ENCODE data around the gene DDAH1. TPM values are rescaled to one million over a fixed set of nuclear protein-coding genes. Genes with fewer than 3 reads are reported as not detected.

Gene DDAH1
- total RNA-seq, 1 experiment from 2014 or later = 5.5 TPM

DNA sequence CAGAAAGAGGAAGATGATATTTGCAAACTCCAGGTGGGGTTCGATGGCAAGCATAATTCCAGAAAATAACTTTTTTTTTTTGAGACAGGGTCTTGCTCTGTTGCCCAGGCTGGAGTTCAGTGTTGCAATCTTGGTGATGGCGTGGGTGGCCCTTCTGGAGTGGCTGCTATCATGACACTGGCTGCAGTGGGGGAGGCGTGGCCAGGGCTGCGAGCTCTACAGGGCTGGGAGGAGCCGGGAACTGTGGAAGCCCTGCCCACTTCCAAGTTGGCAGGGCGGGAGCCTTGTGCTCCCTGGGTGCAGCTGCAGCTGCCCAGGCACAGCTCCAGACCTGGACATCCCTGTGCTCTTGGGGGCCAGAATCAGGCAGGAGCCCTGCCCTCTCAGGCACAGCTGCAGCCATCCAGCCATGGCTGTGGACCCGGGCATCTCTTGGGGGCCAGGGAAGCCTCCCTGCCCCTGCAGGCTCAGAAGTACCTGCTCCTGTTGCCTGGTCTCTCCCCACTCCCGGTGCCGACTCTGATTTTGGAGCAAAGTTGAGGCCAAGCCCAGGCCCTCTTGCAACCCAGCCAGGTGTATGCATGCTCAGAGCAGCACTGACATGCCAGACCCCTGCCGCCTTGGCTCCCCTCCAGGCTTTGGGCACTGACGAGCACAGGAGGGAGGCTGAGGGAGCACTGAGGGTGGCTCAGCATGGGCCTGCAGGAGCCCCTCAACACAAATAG, 181.3 kb downstream of the DDAH1 start:
- in situ Hi-C loops (cut with HindIII; ENCODE audit: low pct_unique_long_range_greater_than_20kb, low sequenced_read_pairs) = no loop called here
- peak; percentile 42 for DNase-seq (ENCODE audit: low read depth, low spot score)

GRCh38 chr1:85282424-85282823, 182.5 kb downstream of the DDAH1 start:
- in situ Hi-C loops (cut with HindIII; ENCODE audit: low pct_unique_long_range_greater_than_20kb, low sequenced_read_pairs) = no loop called here
- no peak for DNase-seq (ENCODE audit: low read depth, low spot score)

DNA sequence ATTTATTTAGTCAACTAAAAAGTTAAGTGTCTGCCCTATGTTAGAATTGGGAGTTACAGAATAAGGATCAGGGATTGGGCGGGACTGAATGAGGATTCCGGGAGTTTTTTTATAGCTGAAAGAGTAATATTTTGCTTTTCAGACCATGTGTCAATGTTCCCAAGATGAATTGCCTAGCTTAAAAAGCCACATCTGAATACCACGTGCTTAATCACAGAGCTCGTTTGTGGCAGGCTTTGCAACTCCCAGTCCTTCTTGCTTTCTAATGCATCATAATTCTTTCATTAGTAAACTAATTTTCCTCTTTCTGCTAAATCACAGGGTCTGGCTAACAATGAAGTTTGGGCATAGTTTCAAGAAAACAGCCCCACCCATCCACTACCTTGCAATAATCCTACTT, 184.3 kb downstream of the DDAH1 start:
- in situ Hi-C loops (cut with HindIII; ENCODE audit: low pct_unique_long_range_greater_than_20kb, low sequenced_read_pairs) = no loop called here
- no peak for DNase-seq (ENCODE audit: low read depth, low spot score)

DNA sequence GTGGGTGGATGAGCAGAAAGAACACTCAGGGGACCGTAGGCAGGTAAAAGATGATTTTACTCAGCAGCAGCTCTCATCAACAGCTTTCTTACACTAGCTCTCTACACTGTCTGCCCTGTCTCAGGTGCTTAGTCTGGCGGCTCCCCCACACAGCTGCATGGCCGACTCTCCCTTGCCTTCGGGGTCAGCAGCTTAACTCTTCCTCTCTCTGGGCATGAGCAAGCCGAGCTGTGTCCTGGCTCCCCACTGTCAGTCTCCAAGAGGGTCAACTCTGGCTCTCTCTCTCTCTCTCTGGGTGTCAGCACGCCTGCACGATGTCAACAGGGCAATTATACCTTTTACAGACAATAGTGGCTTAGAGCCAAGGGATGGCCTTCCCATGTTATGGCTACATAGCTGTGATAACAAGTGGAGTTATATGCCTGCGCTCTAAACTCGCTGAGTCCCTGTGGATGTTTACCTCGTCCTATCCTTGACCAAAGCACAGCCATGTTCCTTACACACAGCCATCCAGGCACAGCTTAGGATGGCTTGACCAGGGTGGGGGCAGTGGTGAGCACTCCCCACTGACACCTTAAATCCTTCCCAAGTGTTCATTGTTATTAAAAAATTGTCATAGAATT, 185.4 kb downstream of the DDAH1 start:
- in situ Hi-C loops (cut with HindIII; ENCODE audit: low pct_unique_long_range_greater_than_20kb, low sequenced_read_pairs) = no loop called here

DNA sequence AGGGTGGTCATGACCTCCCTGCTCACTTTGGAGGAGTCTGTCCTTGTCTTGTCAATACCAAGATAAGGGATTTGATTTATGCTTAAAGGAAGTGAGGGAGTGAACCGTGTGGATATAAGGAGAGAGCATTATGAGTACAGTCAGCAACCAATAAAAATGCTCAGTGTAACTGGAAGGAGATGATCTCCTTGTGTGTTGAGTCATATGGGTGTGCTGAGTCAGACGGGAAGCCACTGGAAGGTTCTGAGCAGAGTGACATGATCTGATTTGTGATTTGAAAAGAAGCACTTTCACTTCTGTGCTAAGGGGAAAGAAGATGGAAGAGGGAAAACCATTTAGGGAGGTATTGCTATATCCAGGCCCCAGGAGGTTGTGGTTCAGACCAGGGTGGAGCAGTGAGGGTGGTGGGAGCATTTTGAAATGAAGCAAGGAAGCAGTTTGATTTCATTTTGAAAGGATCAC, 186.1 kb downstream of the DDAH1 start:
- DNase-seq (ENCODE audit: low read depth, low spot score) = peak; percentile 37
- in situ Hi-C loops (cut with HindIII; ENCODE audit: low pct_unique_long_range_greater_than_20kb, low sequenced_read_pairs) = no loop called here

More for the DNA sequence above, 185.4 kb downstream of the DDAH1 start:
- DNase-seq (ENCODE audit: low read depth, low spot score) = no peak

DNA sequence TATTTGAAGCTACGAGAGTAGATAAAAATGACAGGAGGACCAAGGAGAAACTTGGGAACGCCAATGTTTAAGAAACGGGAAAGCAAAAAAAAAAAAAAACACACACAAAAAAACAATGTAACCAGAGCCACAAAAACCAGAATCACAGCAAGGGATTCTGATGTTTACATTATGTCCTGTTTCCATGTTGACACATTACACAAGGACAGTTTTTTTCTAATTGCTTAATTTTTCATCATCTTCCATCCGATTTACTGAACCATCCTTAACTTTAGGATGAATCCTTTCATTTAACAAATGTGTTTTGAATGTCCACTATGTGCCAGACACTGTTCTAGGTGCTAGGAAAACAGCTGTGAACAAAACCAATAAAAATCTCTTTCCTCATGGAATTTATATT, 187.2 kb downstream of the DDAH1 start:
- in situ Hi-C loops (cut with HindIII; ENCODE audit: low pct_unique_long_range_greater_than_20kb, low sequenced_read_pairs) = no loop called here
- DNase-seq (ENCODE audit: low read depth, low spot score) = no peak

DNA sequence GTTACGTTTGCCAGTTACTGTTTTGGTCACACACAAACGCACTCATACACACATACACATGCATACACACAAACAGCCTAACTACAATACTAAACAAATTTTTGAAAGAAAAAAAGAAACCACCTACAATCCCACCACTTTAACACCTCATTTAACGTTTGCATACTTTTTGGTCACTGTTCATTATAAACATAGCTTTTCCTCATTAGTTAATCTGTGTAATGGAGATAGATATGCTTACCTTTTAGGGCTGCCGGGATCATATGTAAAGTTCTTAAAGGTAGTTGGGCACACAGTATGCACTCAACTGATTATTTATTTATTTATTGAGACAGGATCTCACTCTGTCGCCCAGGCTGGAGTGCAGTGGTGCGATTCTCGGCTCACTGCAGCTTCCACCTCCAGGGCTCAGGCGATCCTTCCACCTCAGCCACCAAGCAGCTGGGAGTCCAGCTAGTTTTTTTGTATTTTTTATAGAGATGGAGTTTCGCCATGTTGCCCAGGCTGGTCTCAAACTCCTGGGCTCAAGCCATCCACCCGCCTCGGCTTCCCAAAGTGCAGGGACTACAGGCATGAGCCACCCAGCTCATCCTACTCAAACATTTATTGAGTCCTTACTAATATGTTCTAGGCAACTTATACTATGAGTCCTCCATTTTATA, 187.8 kb downstream of the DDAH1 start:
- in situ Hi-C loops (cut with HindIII; ENCODE audit: low pct_unique_long_range_greater_than_20kb, low sequenced_read_pairs) = no loop called here

GRCh38 chr1:85276215-85276977, 188.6 kb downstream of the DDAH1 start, which contains the start of gene BCL10:
BCL10 (minus strand) TSS chr1:85276632; CDS start chr1:85276352, 280 bp downstream.
- DNase-seq (ENCODE audit: low read depth, low spot score) = peak; percentile 96
- in situ Hi-C loops (cut with HindIII; ENCODE audit: low pct_unique_long_range_greater_than_20kb, low sequenced_read_pairs) = no loop called here

More for the DNA sequence above, 187.8 kb downstream of the DDAH1 start:
- no peak for DNase-seq (ENCODE audit: low read depth, low spot score)

- in situ Hi-C loops (cut with HindIII; ENCODE audit: low pct_unique_long_range_greater_than_20kb, low sequenced_read_pairs) = no loop called here
- no peak for DNase-seq (ENCODE audit: low read depth, low spot score)
Measured at GRCh38 chr1:85275701-85276214, 189.2 kb downstream of the DDAH1 start.

GRCh38 chr1:85274969-85275453, 189.9 kb downstream of the DDAH1 start:
- in situ Hi-C loops (cut with HindIII; ENCODE audit: low pct_unique_long_range_greater_than_20kb, low sequenced_read_pairs) = no loop called here
- no peak for DNase-seq (ENCODE audit: low read depth, low spot score)

DNA sequence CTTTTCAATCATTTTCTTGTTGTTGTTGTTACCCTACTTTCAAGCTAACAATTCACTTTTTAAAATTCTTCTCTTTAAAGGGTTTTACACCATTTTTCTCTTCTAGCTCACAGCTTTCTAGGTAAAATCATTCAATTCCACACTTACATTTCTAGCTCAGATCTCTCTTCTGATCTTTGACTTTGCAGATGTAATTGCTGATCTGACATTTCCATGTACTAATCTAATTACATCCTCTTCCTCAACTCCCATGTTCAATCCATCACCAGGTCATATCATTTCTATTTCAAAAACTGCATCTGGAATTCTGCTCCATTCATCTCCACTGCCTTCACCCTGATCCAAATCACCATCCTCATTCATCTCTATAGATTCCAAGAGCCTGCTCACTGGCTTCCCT, 191.6 kb downstream of the DDAH1 start:
- DNase-seq (ENCODE audit: low read depth, low spot score) = no peak
- in situ Hi-C loops (cut with HindIII; ENCODE audit: low pct_unique_long_range_greater_than_20kb, low sequenced_read_pairs) = no loop called here

DNA sequence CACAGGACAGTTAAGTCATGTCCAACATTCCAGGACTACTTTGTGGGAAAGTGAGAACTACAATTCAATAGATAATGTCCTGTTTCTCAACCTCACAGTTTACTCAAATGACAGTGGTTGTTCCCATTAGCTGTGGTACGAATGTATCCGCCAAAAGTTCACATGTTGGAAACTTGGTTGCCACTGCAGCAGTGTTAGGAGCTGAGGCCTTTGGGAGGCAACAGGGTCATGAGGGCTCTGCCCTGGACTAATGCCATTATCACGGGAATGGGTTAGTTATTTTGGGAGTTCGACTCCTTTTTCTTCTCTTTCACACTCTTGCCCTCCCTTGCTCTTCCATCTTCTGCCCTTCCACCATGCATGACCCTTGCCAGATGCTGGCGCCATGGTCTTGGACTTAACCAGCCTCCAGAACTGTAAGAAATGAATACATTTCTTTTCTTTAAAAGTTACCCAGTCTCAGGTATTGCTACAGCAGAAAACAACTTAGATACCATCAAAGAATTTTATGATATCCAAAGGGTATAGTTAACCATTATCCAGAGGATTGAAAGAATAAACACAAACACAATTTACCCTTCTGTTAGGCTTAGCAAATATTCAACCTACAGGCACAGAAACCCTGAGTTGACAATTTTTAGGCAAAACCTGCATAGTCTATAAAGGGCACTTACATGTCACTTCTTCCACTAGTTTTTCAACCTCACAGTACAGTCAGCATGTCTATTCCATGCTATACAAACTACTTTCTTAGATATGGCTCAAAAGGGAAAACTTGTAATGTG, 196.0 kb downstream of the DDAH1 start:
- no peak for DNase-seq (ENCODE audit: low read depth, low spot score)
- in situ Hi-C loops (cut with HindIII; ENCODE audit: low pct_unique_long_range_greater_than_20kb, low sequenced_read_pairs) = no loop called here

Small RNA genes lying within 50 kb of the gene (small RNA-seq; reads per million reads assigned to genes)
- 0 reads per million in 2 experiments for gene RF00019

Other genes with a start within 250 kb of the DDAH1 start
- gene C1orf52, start 205.5 kb downstream of the DDAH1 start, total RNA-seq (2014; rRNA removed; shearing (Covaris generic)) = 19.7 and 24.0 TPM in 2 replicates
- 12.0 and 12.9 TPM in 2 replicates for gene BCL10, start 188.5 kb downstream of the DDAH1 start, total RNA-seq (2014; rRNA removed; shearing (Covaris generic))
- gene CCN1, start 115.6 kb upstream of the DDAH1 start, total RNA-seq (2014; rRNA removed; shearing (Covaris generic)) = 0.27 and 0.29 TPM in 2 replicates
- gene ZNHIT6, start 243.3 kb upstream of the DDAH1 start, total RNA-seq (2014; rRNA removed; shearing (Covaris generic)) = 13.4 and 14.0 TPM in 2 replicates